ENCODE data around the gene PRR5L.

DNA sequence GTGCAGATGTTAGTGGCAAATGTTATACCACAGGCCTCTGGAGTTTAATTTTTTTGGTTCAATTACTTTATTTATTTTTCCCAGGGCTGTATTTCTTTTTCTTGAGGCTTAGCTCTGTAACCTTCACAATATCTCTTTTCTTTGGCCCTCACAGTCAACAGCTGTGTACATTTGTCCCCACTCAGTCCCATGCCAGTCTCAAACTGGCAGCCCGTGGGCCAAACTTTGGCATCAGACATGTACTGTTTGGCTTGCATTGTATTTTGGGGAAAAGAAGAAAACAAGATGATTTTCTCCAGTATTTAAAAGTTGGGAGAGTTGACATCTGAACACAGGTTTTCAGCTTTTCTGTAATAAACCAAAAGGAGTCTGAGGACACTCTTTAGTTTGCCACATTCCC is 87.1 kb downstream of the PRR5L start:
- TF ChIP-seq, protein P1, sequence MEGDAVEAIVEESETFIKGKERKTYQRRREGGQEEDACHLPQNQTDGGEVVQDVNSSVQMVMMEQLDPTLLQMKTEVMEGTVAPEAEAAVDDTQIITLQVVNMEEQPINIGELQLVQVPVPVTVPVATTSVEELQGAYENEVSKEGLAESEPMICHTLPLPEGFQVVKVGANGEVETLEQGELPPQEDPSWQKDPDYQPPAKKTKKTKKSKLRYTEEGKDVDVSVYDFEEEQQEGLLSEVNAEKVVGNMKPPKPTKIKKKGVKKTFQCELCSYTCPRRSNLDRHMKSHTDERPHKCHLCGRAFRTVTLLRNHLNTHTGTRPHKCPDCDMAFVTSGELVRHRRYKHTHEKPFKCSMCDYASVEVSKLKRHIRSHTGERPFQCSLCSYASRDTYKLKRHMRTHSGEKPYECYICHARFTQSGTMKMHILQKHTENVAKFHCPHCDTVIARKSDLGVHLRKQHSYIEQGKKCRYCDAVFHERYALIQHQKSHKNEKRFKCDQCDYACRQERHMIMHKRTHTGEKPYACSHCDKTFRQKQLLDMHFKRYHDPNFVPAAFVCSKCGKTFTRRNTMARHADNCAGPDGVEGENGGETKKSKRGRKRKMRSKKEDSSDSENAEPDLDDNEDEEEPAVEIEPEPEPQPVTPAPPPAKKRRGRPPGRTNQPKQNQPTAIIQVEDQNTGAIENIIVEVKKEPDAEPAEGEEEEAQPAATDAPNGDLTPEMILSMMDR (IDR thresholded peaks at IDR 0.05), result no peak
- TF ChIP-seq POLR2A (IDR thresholded peaks at IDR 0.05), result no peak
